GM12878 (cell line): ENCODE measurements around the gene CSNK2A1. TPM values are rescaled to one million over a fixed set of nuclear protein-coding genes. Genes with fewer than 3 reads are reported as not detected.
A peak's percentile ranks its signal among the peaks of the same experiment; 100 is the strongest.

Experiments used
- ATAC-seq: fragments of 200-7000 bp; cut with Tn5 transposase; 3 replicates; pipeline ENCODE4 v1.9.1; 2020; ENCODE audit warnings: mild to moderate bottlenecking, moderate library complexity
- BruUV-seq: library from RNA; stranded (reverse); fragments of 400-500 nt; replicated peaks from 2 replicates; lab custom pipeline; 2021; lab: Mats Ljungman, UMichigan
- CTCF ChIA-PET: fragments of 300-600 bp; sonication (Branson Sonifier 250); formaldehyde crosslinking; extraction: SDS; loops from one replicate; lab custom pipeline; 2021; ENCODE audit warnings: inconsistent platforms; lab: Yijun Ruan, JAX
- POLR2A ChIA-PET: fragments of 350-600 bp; formaldehyde crosslinking; extraction: SDS; loops from one replicate; lab custom pipeline; 2021; ENCODE audit warnings: inconsistent platforms; lab: Charles Lee
- RAD21 ChIA-PET: fragments of 300-600 bp; sonication (Branson Sonifier 250); formaldehyde crosslinking; loops from one replicate; lab custom pipeline; 2023; ENCODE audit warnings: antibody characterized with exemption; ENCODE audit not compliant: unreplicated experiment; lab: Charles Lee
- SMC1A ChIA-PET: fragments of 300-600 bp; sonication (Branson Sonifier 250); formaldehyde crosslinking; loops from one replicate; lab custom pipeline; 2023; ENCODE audit not compliant: unreplicated experiment, uncharacterized antibody; lab: Charles Lee
- DNase-seq: peaks from one replicate; pipeline ENCODE4 v3.0.0-alpha.2; 2011; ENCODE audit warnings: low read depth, low spot score
- FAIRE-seq: peaks from 3 replicates; lab custom pipeline; 2011; peaks lifted over from hg19 to GRCh38; lab: Jason Lieb, UNC
- H2AFZ ChIP-seq: 2 replicates; pipeline ENCODE4 v1.6.0; 2011; ENCODE audit warnings: low read depth, low read length, control low read depth; ENCODE audit not compliant: control insufficient read depth
- H3K27ac ChIP-seq: 2 replicates; pipeline ENCODE4 v1.5.1; 2011; ENCODE audit warnings: control low read depth; ENCODE audit not compliant: control insufficient read depth, insufficient read depth
- H3K27me3 ChIP-seq, 2 experiments: replicated peaks in 1 of 2; 2 replicates each; pipeline versions ENCODE4 v1.6.0 to v1.6.1; 2011; ENCODE audit warnings: low read length in 1 of 2; ENCODE audit not compliant: control insufficient read depth in 2 of 2, insufficient read depth in 2 of 2
- H3K36me3 ChIP-seq, 2 experiments: 2 replicates each; pipeline ENCODE4 v1.5.1; 2011; ENCODE audit warnings: low read length in 1 of 2; ENCODE audit not compliant: control insufficient read depth in 2 of 2, insufficient read depth in 2 of 2
- H3K4me1 ChIP-seq: 2 replicates; pipeline ENCODE4 v1.6.1; 2011; ENCODE audit warnings: mild to moderate bottlenecking, low read length, moderate library complexity, mixed read lengths; ENCODE audit not compliant: control insufficient read depth, insufficient read depth
- H3K4me2 ChIP-seq: 2 replicates; pipeline ENCODE4 v1.6.0; 2011; ENCODE audit warnings: control low read depth; ENCODE audit not compliant: control insufficient read depth, insufficient read depth
- H3K4me3 ChIP-seq: fragments of 200-600 bp; sonication (generic); 2 replicates; pipeline ENCODE4 v1.5.1; 2016
- H3K79me2 ChIP-seq: 2 replicates; pipeline ENCODE4 v1.6.0; 2011; ENCODE audit warnings: low read length; ENCODE audit not compliant: control insufficient read depth, insufficient read depth
- H3K9ac ChIP-seq: 2 replicates; pipeline ENCODE4 v1.8.0; 2011; ENCODE audit warnings: low read length, control low read depth, mixed read lengths; ENCODE audit not compliant: control insufficient read depth, insufficient read depth
- H3K9me3 ChIP-seq: replicated peaks from 3 replicates; pipeline ENCODE4 v1.5.1; 2011; ENCODE audit warnings: mild to moderate bottlenecking, low read length; ENCODE audit not compliant: control insufficient read depth, insufficient read depth
- H4K20me1 ChIP-seq: 2 replicates; pipeline ENCODE4 v1.6.0; 2011; ENCODE audit not compliant: control insufficient read depth, insufficient read depth
- ATF7 ChIP-seq: fragments of 450-650 bp; IDR thresholded peaks from 2 replicates; pipeline ENCODE4 v1.6.1; 2016; ENCODE audit warnings: low read depth, mild to moderate bottlenecking
- BCL11A ChIP-seq: IDR thresholded peaks from 2 replicates; pipeline ENCODE4 v1.6.1; 2011; ENCODE audit warnings: low read depth, low read length
- BRCA1 ChIP-seq: IDR thresholded peaks from 2 replicates; pipeline ENCODE4 v1.6.1; 2011; ENCODE audit warnings: low read depth, low read length, improper control_type of control experiment
- CBX5 ChIP-seq: sonication (generic); IDR thresholded peaks from 2 replicates; pipeline ENCODE4 v1.6.1; 2016; ENCODE audit warnings: low read depth, moderate library complexity, mild to moderate bottlenecking, inconsistent platforms
- CREM ChIP-seq: IDR thresholded peaks from 2 replicates; pipeline ENCODE4 v1.6.1; 2014; ENCODE audit warnings: antibody characterized with exemption, low read depth
- JUND ChIP-seq: IDR thresholded peaks from 2 replicates; pipeline ENCODE4 v1.6.1; 2012; ENCODE audit warnings: low read depth, mild to moderate bottlenecking, low read length, improper control_type of control experiment, moderate library complexity
- MXI1 ChIP-seq: fragments of 150-350 bp; IDR thresholded peaks from 2 replicates; pipeline ENCODE4 v1.6.1; 2011; ENCODE audit warnings: low read depth, mild to moderate bottlenecking, inconsistent platforms, low read length, improper control_type of control experiment
- PAX5 ChIP-seq: IDR thresholded peaks from 2 replicates; pipeline ENCODE4 v1.6.1; 2011; ENCODE audit warnings: low read depth, low read length, borderline replicate concordance
- POLR2AphosphoS5 ChIP-seq: IDR thresholded peaks from 2 replicates; pipeline ENCODE4 v1.6.1; 2011; ENCODE audit warnings: mild to moderate bottlenecking, low read length, inconsistent platforms
- SIN3A ChIP-seq: IDR thresholded peaks from 2 replicates; pipeline ENCODE4 v1.6.1; 2012; ENCODE audit warnings: low read depth, low read length, improper control_type of control experiment
- YBX1 ChIP-seq: fragments of 450-650 bp; IDR thresholded peaks from 2 replicates; pipeline ENCODE4 v1.6.1; 2016; ENCODE audit warnings: antibody characterized with exemption
- whole genome bisulfite sequencing: methylation state at CpG from one replicate; pipeline ENCODE4 v1.1.6; 2016; ENCODE audit warnings: low lambda C conversion rate; ENCODE audit not compliant: insufficient replicate concordance, insufficient coverage; ENCODE audit errors: missing lambda C conversion rate; 5-methylcytosine and 5-hydroxymethylcytosine counted together
- in situ Hi-C: fragments of 300-500 bp; cut with MboI; formaldehyde crosslinking; loops from 9 replicates; pipeline ENCODE4 v1.14.3; 2018; ENCODE audit warnings: mixed read lengths
- intact Hi-C: fragments of 100-400 bp; cut with micrococcal nuclease; formaldehyde crosslinking; loops from one replicate; pipeline ENCODE4 v1.14.2; 2022; ENCODE audit not compliant: unreplicated experiment
- polyA plus RNA-seq, 11 experiments: library from polyadenylated mRNA; depleted of rRNA in 4 of 11; unstranded in 6 of 11; stranded (reverse) in 5 of 11; fragments of >200 nt; fragmentation: Nextera tagmentation in 4 of 11; fragmentation: Illumina TruSeq in 1 of 11; extraction: Ambion mirVana in 4 of 11; extraction: Trizol in 1 of 11; gene quantifications; 1 replicate in 1 of 11; 2 replicates in 10 of 11; pipeline versions ENCODE4 v1.2.1 to v1.2.3, GENCODE V29; 2011 to 2016; ENCODE audit warnings: inconsistent platforms in 2 of 11, missing spikeins in 2 of 11, low read depth in 1 of 11
- total RNA-seq, 4 experiments: library from RNA; depleted of rRNA in 3 of 4; stranded (reverse); fragments of >200 nt in 3 of 4; fragmentation: Illumina TruSeq in 1 of 4; extraction: Trizol in 1 of 4; gene quantifications; 2 replicates each; pipeline versions ENCODE4 v1.2.1 to v1.2.3, GENCODE V29; 2013 to 2021
- TF ChIP-seq, protein P1 (sequence below): fragments of 450-650 bp; formaldehyde crosslinking; IDR thresholded peaks from 2 replicates; pipeline ENCODE4 v1.4.0; 2020; ENCODE audit warnings: mild to moderate bottlenecking, moderate library complexity

CSNK2A1 gene
- total and polyA plus RNA-seq, 10 of the 15 experiments (the other 5 are each of a cell fraction or from before 2014, with no cell fraction given), result 47.6 to 199 (median 95.0) TPM

DNA sequence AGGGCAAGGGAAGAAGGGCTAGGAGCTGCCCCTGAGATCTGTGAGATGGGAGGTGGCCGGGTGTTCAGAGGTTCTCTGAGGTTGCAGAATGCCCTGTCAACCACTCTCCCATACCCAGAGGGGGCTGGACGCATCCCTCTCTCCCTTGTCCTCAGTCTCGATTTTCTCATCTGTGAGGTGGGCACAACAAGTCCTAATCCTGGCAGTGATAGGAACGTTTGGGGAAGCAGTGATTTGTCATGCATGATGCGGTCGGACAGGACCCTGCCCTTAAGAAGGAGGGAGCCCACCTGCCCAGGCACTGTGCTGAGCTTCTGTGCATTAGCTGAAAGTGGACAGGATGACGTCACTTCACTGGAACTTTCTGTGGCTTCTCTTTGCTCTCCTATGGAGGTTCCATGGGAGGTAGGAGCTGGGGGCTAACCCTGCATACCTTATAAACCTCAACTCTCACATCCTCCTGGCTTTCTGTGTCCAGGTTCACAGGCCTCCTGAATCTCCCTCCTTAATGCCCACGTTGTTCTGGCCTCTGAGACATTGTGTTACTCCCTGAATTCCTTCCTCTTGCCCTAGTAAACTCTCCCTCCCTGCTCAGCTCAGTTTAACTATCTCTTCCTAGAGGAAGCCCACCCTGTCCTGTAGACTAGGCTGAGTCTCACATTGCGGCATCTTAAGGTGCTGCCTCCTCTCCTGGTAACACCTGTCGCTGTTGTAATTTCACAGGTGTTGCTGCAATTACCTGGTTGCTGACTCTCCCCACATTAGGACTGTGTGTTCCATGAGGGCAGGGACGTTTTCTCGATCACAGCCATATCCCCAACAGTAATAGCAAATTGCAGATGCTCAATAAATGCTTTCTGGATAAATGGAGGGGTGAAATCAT is 30.1 kb upstream of the CSNK2A1 start:
- no peak for TF ChIP-seq SIN3A
- peak; percentile 34; the same call in 1 of the 2 replicates for TF ChIP-seq ATF7
- TF ChIP-seq YBX1, result no peak
- no peak for TF ChIP-seq JUND
- TF ChIP-seq CREM, result no peak
- no peak for TF ChIP-seq BRCA1
- in situ Hi-C loops, result no loop called here
- no peaks in the 10 kb centered on the region for H3K4me1 ChIP-seq
- no peaks in the 10 kb centered on the region for H4K20me1 ChIP-seq
- no peaks in the 10 kb centered on the region; the same call in 2 of the 3 replicates for H3K9me3 ChIP-seq
- H3K4me2 ChIP-seq, result no peak overlapping the region
- no peak overlapping the region for H3K9ac ChIP-seq
- H3K4me3 ChIP-seq, result no peak overlapping the region
- FAIRE-seq (no peak), DNase-seq (no peak), ATAC-seq (no peak)
- POLR2A ChIA-PET, result no interaction called here
- peaks cover 0 to 9% of the 10 kb centered on the region in 2 experiments; a peak in 2 of 4 replicates for H3K27me3 ChIP-seq
- intact Hi-C loops, result no loop called here
- no peak overlapping the region for H3K27ac ChIP-seq
- SMC1A ChIA-PET, result no interaction called here
- no peaks in the 10 kb centered on the region for H3K79me2 ChIP-seq
- CTCF ChIA-PET, result interaction anchor here (1.0 to 8.4 kb wide), 6 partner anchors 11 to 165 kb away, joined by 3 to 46 read pairs (median 5); no protein-coding TSS in a partner anchor
- H2AFZ ChIP-seq, result no peak overlapping the region
- H3K36me3 ChIP-seq, result no peaks in the 10 kb centered on the region
- no TSS peak for BruUV-seq
- RAD21 ChIA-PET, result no interaction called here
- 23% methylated on average over 12 of the region's 12 CpGs for WGBS

GRCh38 chr20:572727-573126 is 29.1 kb upstream of the CSNK2A1 start:
- WGBS, result 26% methylated on average over 7 of the region's 7 CpGs
- DNase-seq (no peak), FAIRE-seq (no peak), ATAC-seq (no peak)
- SMC1A ChIA-PET, result interaction anchor here (1.2 kb wide), 1 partner anchor 73 kb away, joined by 3 read pairs; no protein-coding TSS in a partner anchor
- Histone ChIP-seq H3K4me1 (no peaks in the 10 kb centered on the region), H3K4me3 (no peak overlapping the region), H3K79me2 (no peaks in the 10 kb centered on the region), H2AFZ (no peak overlapping the region), H3K9ac (no peak overlapping the region), H4K20me1 (no peaks in the 10 kb centered on the region), H3K9me3 (no peaks in the 10 kb centered on the region; the same call in 2 of the 3 replicates), H3K27me3 (peaks cover 0 to 9% of the 10 kb centered on the region in 2 experiments; a peak in 2 of 4 replicates), H3K36me3 (no peaks in the 10 kb centered on the region), H3K4me2 (no peak overlapping the region), H3K27ac (no peak overlapping the region)
- no TSS peak for BruUV-seq
- CTCF ChIA-PET, result interaction anchor here (1.0 to 8.4 kb wide), 5 partner anchors 10 to 166 kb away, joined by 3 to 46 read pairs (median 6); no protein-coding TSS in a partner anchor
- in situ Hi-C loops (no loop called here), intact Hi-C loops (no loop called here)
- RAD21 ChIA-PET, result no interaction called here
- POLR2A ChIA-PET, result no interaction called here
- TF ChIP-seq BCL11A (no peak), PAX5 (no peak), POLR2AphosphoS5 (no peak), MXI1 (no peak), CBX5 (no peak)
- TF ChIP-seq, protein P1, sequence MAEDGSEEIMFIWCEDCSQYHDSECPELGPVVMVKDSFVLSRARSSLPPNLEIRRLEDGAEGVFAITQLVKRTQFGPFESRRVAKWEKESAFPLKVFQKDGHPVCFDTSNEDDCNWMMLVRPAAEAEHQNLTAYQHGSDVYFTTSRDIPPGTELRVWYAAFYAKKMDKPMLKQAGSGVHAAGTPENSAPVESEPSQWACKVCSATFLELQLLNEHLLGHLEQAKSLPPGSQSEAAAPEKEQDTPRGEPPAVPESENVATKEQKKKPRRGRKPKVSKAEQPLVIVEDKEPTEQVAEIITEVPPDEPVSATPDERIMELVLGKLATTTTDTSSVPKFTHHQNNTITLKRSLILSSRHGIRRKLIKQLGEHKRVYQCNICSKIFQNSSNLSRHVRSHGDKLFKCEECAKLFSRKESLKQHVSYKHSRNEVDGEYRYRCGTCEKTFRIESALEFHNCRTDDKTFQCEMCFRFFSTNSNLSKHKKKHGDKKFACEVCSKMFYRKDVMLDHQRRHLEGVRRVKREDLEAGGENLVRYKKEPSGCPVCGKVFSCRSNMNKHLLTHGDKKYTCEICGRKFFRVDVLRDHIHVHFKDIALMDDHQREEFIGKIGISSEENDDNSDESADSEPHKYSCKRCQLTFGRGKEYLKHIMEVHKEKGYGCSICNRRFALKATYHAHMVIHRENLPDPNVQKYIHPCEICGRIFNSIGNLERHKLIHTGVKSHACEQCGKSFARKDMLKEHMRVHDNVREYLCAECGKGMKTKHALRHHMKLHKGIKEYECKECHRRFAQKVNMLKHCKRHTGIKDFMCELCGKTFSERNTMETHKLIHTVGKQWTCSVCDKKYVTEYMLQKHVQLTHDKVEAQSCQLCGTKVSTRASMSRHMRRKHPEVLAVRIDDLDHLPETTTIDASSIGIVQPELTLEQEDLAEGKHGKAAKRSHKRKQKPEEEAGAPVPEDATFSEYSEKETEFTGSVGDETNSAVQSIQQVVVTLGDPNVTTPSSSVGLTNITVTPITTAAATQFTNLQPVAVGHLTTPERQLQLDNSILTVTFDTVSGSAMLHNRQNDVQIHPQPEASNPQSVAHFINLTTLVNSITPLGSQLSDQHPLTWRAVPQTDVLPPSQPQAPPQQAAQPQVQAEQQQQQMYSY (CRISPR knock-in tag), result no peak
